ENCODE results near the gene NAA50. TPM values are rescaled to one million over a fixed set of nuclear protein-coding genes. Genes with fewer than 3 reads are reported as not detected.

The NAA50 gene
- total RNA-seq, 3 donors from 2014 or later: 74.4 to 99.1 (median 95.9) TPM

GRCh38 chr3:113695786-113696645 is 50.0 kb downstream of the NAA50 start, which contains the start of gene USF3:
Gene USF3, minus strand, starts transcription at chr3:113696642. Its CDS starts 21,764 bp downstream, at chr3:113674878.
- Histone ChIP-seq H3K4me1 (ENCODE audit: low read depth) (peaks cover 19% of the 10 kb centered on the region), H3K36me3 (ENCODE audit: low read depth) (no peaks in the 10 kb centered on the region), H3K4me3 (peak within 1 kb of the TSS; percentile 95), H3K9me3 (no peaks in the 10 kb centered on the region)
- peak; percentile 82 to 91 (median 88) for DNase-seq
- intact Hi-C loops (cut with DNase I, micrococcal nuclease): no loop called here
- TF ChIP-seq CTCF (IDR thresholded peaks at IDR 0.05): no peak
- peak; percentile 85 for ATAC-seq

- DNase-seq (peak in 1 of 3 donors; percentile 10), ATAC-seq (no peak)
- no peaks in the 10 kb centered on the region for H3K9me3 ChIP-seq
- H3K4me3 ChIP-seq: peak overlapping the region; percentile 95
- no peaks in the 10 kb centered on the region for H3K36me3 ChIP-seq (ENCODE audit: low read depth)
- intact Hi-C loops (cut with DNase I, micrococcal nuclease): no loop called here
- no peak for TF ChIP-seq CTCF (IDR thresholded peaks at IDR 0.05)
- peaks cover 19% of the 10 kb centered on the region for H3K4me1 ChIP-seq (ENCODE audit: low read depth)
Measured at GRCh38 chr3:113695431-113695785, 50.6 kb downstream of the NAA50 start.

- H3K36me3 ChIP-seq (ENCODE audit: low read depth): no peaks in the 10 kb centered on the region
- ATAC-seq: no peak
- intact Hi-C loops (cut with DNase I, micrococcal nuclease): no loop called here
- no peak for DNase-seq
- TF ChIP-seq CTCF (IDR thresholded peaks at IDR 0.05): no peak
- no peak overlapping the region for H3K4me3 ChIP-seq
- H3K4me1 ChIP-seq (ENCODE audit: low read depth): peaks cover 7% of the 10 kb centered on the region
- H3K9me3 ChIP-seq: no peaks in the 10 kb centered on the region
Measured at GRCh38 chr3:113690482-113690881, 55.6 kb downstream of the NAA50 start.

GRCh38 chr3:113685956-113686721 is 59.9 kb downstream of the NAA50 start:
- no peaks in the 10 kb centered on the region for H3K4me1 ChIP-seq (ENCODE audit: low read depth)
- intact Hi-C loops (cut with DNase I, micrococcal nuclease): no loop called here
- ATAC-seq: no peak

GRCh38 chr3:113685124-113685523 is 60.9 kb downstream of the NAA50 start:
- no peak overlapping the region for H3K4me3 ChIP-seq
- H3K4me1 ChIP-seq (ENCODE audit: low read depth): no peaks in the 10 kb centered on the region
- ATAC-seq (no peak), DNase-seq (no peak)
- peaks cover 4% of the 10 kb centered on the region for H3K9me3 ChIP-seq
- no peaks in the 10 kb centered on the region for H3K36me3 ChIP-seq (ENCODE audit: low read depth)
- TF ChIP-seq CTCF (IDR thresholded peaks at IDR 0.05): no peak
- intact Hi-C loops (cut with DNase I, micrococcal nuclease): no loop called here

More at GRCh38 chr3:113685956-113686721, 59.9 kb downstream of the NAA50 start:
- Histone ChIP-seq H3K4me3 (no peak overlapping the region), H3K36me3 (ENCODE audit: low read depth) (no peaks in the 10 kb centered on the region), H3K9me3 (peaks cover 4% of the 10 kb centered on the region)
- DNase-seq: no peak
- no peak for TF ChIP-seq CTCF (IDR thresholded peaks at IDR 0.05)

Measured in mucosa of descending colon (tissue), 3 donors.